ENCODE data around the gene CREB5.

The CREB5 gene

GRCh38 chr7:28855538-28856217 is 443.4 kb downstream of the CREB5 start:
- H3K4me1 ChIP-seq (ENCODE audit: insufficient read depth, low read length), result no peaks in the 10 kb centered on the region
- no peaks in the 10 kb centered on the region for H3K79me2 ChIP-seq (ENCODE audit: insufficient read depth, low read length)
- H3K36me3 ChIP-seq (ENCODE audit: insufficient read depth, low read length), result no peaks in the 10 kb centered on the region
- H3K27ac ChIP-seq (ENCODE audit: low read length), result no peak overlapping the region
- no peak overlapping the region for H3K4me3 ChIP-seq (ENCODE audit: low read depth in 1 of 2, low read length in 2 of 2)
- ATAC-seq (ENCODE audit: insufficient read depth, low read depth) (no peak), DNase-seq (no peak)
- H3K27me3 ChIP-seq (ENCODE audit: insufficient read depth, low read length, poor library complexity), result peaks cover 7% of the 10 kb centered on the region
- H4K20me1 ChIP-seq (ENCODE audit: insufficient read depth, low read length), result no peaks in the 10 kb centered on the region
- H3K9ac ChIP-seq (ENCODE audit: low read depth, low read length), result no peak overlapping the region
- no peak for TF ChIP-seq EZH2 (IDR thresholded peaks at IDR 0.05; ENCODE audit: borderline replicate concordance, low read depth, low read length, severe bottlenecking)
- TF ChIP-seq, protein P1, sequence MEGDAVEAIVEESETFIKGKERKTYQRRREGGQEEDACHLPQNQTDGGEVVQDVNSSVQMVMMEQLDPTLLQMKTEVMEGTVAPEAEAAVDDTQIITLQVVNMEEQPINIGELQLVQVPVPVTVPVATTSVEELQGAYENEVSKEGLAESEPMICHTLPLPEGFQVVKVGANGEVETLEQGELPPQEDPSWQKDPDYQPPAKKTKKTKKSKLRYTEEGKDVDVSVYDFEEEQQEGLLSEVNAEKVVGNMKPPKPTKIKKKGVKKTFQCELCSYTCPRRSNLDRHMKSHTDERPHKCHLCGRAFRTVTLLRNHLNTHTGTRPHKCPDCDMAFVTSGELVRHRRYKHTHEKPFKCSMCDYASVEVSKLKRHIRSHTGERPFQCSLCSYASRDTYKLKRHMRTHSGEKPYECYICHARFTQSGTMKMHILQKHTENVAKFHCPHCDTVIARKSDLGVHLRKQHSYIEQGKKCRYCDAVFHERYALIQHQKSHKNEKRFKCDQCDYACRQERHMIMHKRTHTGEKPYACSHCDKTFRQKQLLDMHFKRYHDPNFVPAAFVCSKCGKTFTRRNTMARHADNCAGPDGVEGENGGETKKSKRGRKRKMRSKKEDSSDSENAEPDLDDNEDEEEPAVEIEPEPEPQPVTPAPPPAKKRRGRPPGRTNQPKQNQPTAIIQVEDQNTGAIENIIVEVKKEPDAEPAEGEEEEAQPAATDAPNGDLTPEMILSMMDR (IDR thresholded peaks at IDR 0.05; ENCODE audit: borderline replicate concordance, extremely low read depth, low read length, poor library complexity, severe bottlenecking), result no peak
- no peaks in the 10 kb centered on the region for H3K9me3 ChIP-seq (ENCODE audit: insufficient read depth, low read length, severe bottlenecking)
- no peak overlapping the region for H2AFZ ChIP-seq (ENCODE audit: low read depth, low read length)
- no peak overlapping the region for H3K4me2 ChIP-seq (ENCODE audit: insufficient read depth, low read length)

DNA sequence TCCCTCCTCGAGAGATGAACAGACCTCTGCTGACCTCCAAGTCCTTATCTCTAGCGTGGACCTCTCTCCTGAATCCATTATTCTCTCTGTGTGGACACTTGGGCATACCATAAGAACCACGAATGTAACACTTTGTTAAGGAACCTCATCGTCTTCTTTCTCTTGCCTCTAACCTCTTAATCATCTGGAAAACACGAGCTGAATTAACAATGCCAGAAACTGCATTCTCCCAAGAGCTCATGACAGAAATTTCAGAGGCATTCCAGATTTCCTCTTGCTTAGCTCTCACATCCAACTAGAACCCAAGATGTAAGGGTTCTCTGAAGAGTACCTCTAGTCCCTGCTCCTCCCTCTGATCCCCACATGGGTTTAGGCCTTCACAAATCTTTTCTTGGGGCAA is 444.3 kb downstream of the CREB5 start:
- Histone ChIP-seq H3K4me1 (ENCODE audit: insufficient read depth, low read length) (no peaks in the 10 kb centered on the region), H3K9me3 (ENCODE audit: insufficient read depth, low read length, severe bottlenecking) (no peaks in the 10 kb centered on the region), H2AFZ (ENCODE audit: low read depth, low read length) (no peak overlapping the region), H3K27ac (ENCODE audit: low read length) (no peak overlapping the region), H3K4me2 (ENCODE audit: insufficient read depth, low read length) (no peak overlapping the region), H3K27me3 (ENCODE audit: insufficient read depth, low read length, poor library complexity) (peaks cover 9% of the 10 kb centered on the region), H4K20me1 (ENCODE audit: insufficient read depth, low read length) (no peaks in the 10 kb centered on the region), H3K36me3 (ENCODE audit: insufficient read depth, low read length) (no peaks in the 10 kb centered on the region), H3K9ac (ENCODE audit: low read depth, low read length) (no peak overlapping the region), H3K4me3 (ENCODE audit: low read depth in 1 of 2, low read length in 2 of 2) (no peak overlapping the region), H3K79me2 (ENCODE audit: insufficient read depth, low read length) (no peaks in the 10 kb centered on the region)
- ATAC-seq (ENCODE audit: insufficient read depth, low read depth) (no peak), DNase-seq (no peak)
- TF ChIP-seq EZH2 (IDR thresholded peaks at IDR 0.05; ENCODE audit: borderline replicate concordance, low read depth, low read length, severe bottlenecking), result no peak
- TF ChIP-seq, protein P1 (IDR thresholded peaks at IDR 0.05; ENCODE audit: borderline replicate concordance, extremely low read depth, low read length, poor library complexity, severe bottlenecking), result no peak

- H3K79me2 ChIP-seq (ENCODE audit: insufficient read depth, low read length), result no peaks in the 10 kb centered on the region
- H3K9me3 ChIP-seq (ENCODE audit: insufficient read depth, low read length, severe bottlenecking), result no peaks in the 10 kb centered on the region
- H4K20me1 ChIP-seq (ENCODE audit: insufficient read depth, low read length), result no peaks in the 10 kb centered on the region
- no peak for DNase-seq
- no peak overlapping the region for H3K9ac ChIP-seq (ENCODE audit: low read depth, low read length)
- no peak overlapping the region for H3K4me3 ChIP-seq (ENCODE audit: low read depth in 1 of 2, low read length in 2 of 2)
- peaks cover 9% of the 10 kb centered on the region for H3K27me3 ChIP-seq (ENCODE audit: insufficient read depth, low read length, poor library complexity)
- ATAC-seq (ENCODE audit: insufficient read depth, low read depth), result no peak
- no peak overlapping the region for H3K27ac ChIP-seq (ENCODE audit: low read length)
- no peaks in the 10 kb centered on the region for H3K4me1 ChIP-seq (ENCODE audit: insufficient read depth, low read length)
- H3K4me2 ChIP-seq (ENCODE audit: insufficient read depth, low read length), result no peak overlapping the region
- no peaks in the 10 kb centered on the region for H3K36me3 ChIP-seq (ENCODE audit: insufficient read depth, low read length)
- TF ChIP-seq EZH2 (IDR thresholded peaks at IDR 0.05; ENCODE audit: borderline replicate concordance, low read depth, low read length, severe bottlenecking), result no peak
- TF ChIP-seq, protein P1 (IDR thresholded peaks at IDR 0.05; ENCODE audit: borderline replicate concordance, extremely low read depth, low read length, poor library complexity, severe bottlenecking), result no peak
- no peak overlapping the region for H2AFZ ChIP-seq (ENCODE audit: low read depth, low read length)
Observed at GRCh38 chr7:28858206-28858605, 445.9 kb downstream of the CREB5 start.

Measured in DND-41 (cell line).